HEK293 (cell line): ENCODE data around the gene STARD3.
A peak's percentile ranks its signal among the peaks of the same experiment; 100 is the strongest.

Source experiments
- FEZF1 ChIP-seq: fragments of 450-650 bp; formaldehyde crosslinking; IDR thresholded peaks from 2 replicates; pipeline ENCODE4 v1.5.1; 2016; ENCODE audit warnings: missing biosample characterization, missing genetic modification characterization
- MZF1 ChIP-seq: fragments of 450-650 bp; formaldehyde crosslinking; IDR thresholded peaks from 2 replicates; pipeline ENCODE4 v1.5.1; 2017; ENCODE audit warnings: missing biosample characterization, missing genetic modification characterization, borderline replicate concordance
- OVOL3 ChIP-seq: fragments of 450-650 bp; formaldehyde crosslinking; IDR thresholded peaks from 2 replicates; pipeline ENCODE4 v1.5.1; 2016; ENCODE audit warnings: missing biosample characterization, missing genetic modification characterization
- SP3 ChIP-seq: fragments of 450-650 bp; formaldehyde crosslinking; IDR thresholded peaks from 2 replicates; pipeline ENCODE4 v1.5.1; 2016; ENCODE audit warnings: missing biosample characterization, missing genetic modification characterization
- SP7 ChIP-seq: fragments of 450-650 bp; formaldehyde crosslinking; IDR thresholded peaks from 2 replicates; pipeline ENCODE4 v1.5.1; 2016; ENCODE audit warnings: missing biosample characterization, missing genetic modification characterization
- ZFHX2 ChIP-seq: fragments of 450-650 bp; formaldehyde crosslinking; conservative IDR thresholded peaks from 2 replicates; pipeline ENCODE4 v1.5.1; 2016; ENCODE audit warnings: missing biosample characterization, missing genetic modification characterization
- ZFP41 ChIP-seq: fragments of 450-650 bp; formaldehyde crosslinking; IDR thresholded peaks from 2 replicates; pipeline ENCODE4 v1.5.1; 2016; ENCODE audit warnings: missing biosample characterization, missing genetic modification characterization, borderline replicate concordance
- ZNF114 ChIP-seq: fragments of 450-650 bp; formaldehyde crosslinking; IDR thresholded peaks from 2 replicates; pipeline ENCODE4 v1.5.0; 2017; ENCODE audit warnings: missing biosample characterization, missing genetic modification characterization
- ZNF48 ChIP-seq: fragments of 450-650 bp; formaldehyde crosslinking; IDR thresholded peaks from 2 replicates; pipeline ENCODE4 v1.5.1; 2016; ENCODE audit warnings: missing biosample characterization, missing genetic modification characterization
- ZNF585B ChIP-seq: fragments of 450-650 bp; formaldehyde crosslinking; IDR thresholded peaks from 2 replicates; pipeline ENCODE4 v1.5.1; 2016; ENCODE audit warnings: missing biosample characterization, missing genetic modification characterization
- ZNF621 ChIP-seq: fragments of 450-650 bp; formaldehyde crosslinking; IDR thresholded peaks from 2 replicates; pipeline ENCODE4 v1.5.1; 2017; ENCODE audit warnings: missing biosample characterization, missing genetic modification characterization
- ZNF626 ChIP-seq: fragments of 450-650 bp; sonication (Bioruptor Pico); formaldehyde crosslinking; IDR thresholded peaks from 2 replicates; pipeline ENCODE4 v1.5.1; 2018; ENCODE audit warnings: missing biosample characterization, missing genetic modification characterization, inconsistent platforms
- ZNF629 ChIP-seq: fragments of 450-650 bp; formaldehyde crosslinking; IDR thresholded peaks from 2 replicates; pipeline ENCODE4 v1.5.1; 2017; ENCODE audit warnings: missing biosample characterization, missing genetic modification characterization
- ZNF660 ChIP-seq: fragments of 450-650 bp; IDR thresholded peaks from 2 replicates; pipeline ENCODE4 v1.5.1; 2018; ENCODE audit warnings: missing biosample characterization, mild to moderate bottlenecking, missing genetic modification characterization
- ZNF776 ChIP-seq: fragments of 450-650 bp; formaldehyde crosslinking; IDR thresholded peaks from 2 replicates; pipeline ENCODE4 v1.5.0; 2017; ENCODE audit warnings: missing biosample characterization, missing genetic modification characterization, borderline replicate concordance
- ZNF792 ChIP-seq: fragments of 450-650 bp; formaldehyde crosslinking; IDR thresholded peaks from 2 replicates; pipeline ENCODE4 v1.5.1; 2016; ENCODE audit warnings: missing biosample characterization, missing genetic modification characterization
- ZNF830 ChIP-seq: fragments of 450-650 bp; IDR thresholded peaks from 2 replicates; pipeline ENCODE4 v1.5.0; 2018; ENCODE audit warnings: missing biosample characterization, missing genetic modification characterization, low read depth, mild to moderate bottlenecking, moderate library complexity
- ZNF843 ChIP-seq: fragments of 450-650 bp; formaldehyde crosslinking; IDR thresholded peaks from 2 replicates; pipeline ENCODE4 v1.5.1; 2016; ENCODE audit warnings: missing biosample characterization, missing genetic modification characterization
- TF ChIP-seq, protein P1 (sequence below): fragments of 450-650 bp; formaldehyde crosslinking; IDR thresholded peaks from 2 replicates; pipeline ENCODE4 v1.5.1; 2016; ENCODE audit warnings: missing biosample characterization, missing genetic modification characterization, borderline replicate concordance
- TF ChIP-seq, protein P2 (sequence below): fragments of 450-650 bp; formaldehyde crosslinking; IDR thresholded peaks from 2 replicates; pipeline ENCODE4 v1.5.1; 2016; ENCODE audit warnings: missing biosample characterization, missing genetic modification characterization
- TF ChIP-seq, protein P3 (sequence below): fragments of 450-650 bp; formaldehyde crosslinking; IDR thresholded peaks from 2 replicates; pipeline ENCODE4 v1.5.1; 2017; ENCODE audit warnings: missing biosample characterization, missing genetic modification characterization
- TF ChIP-seq, protein P4 (sequence below): fragments of 450-650 bp; formaldehyde crosslinking; conservative IDR thresholded peaks from 2 replicates; pipeline ENCODE4 v1.5.1; 2016; ENCODE audit warnings: low read depth, missing biosample characterization, missing genetic modification characterization
- TF ChIP-seq, protein P5 (sequence below): fragments of 450-650 bp; formaldehyde crosslinking; IDR thresholded peaks from 2 replicates; pipeline ENCODE4 v1.5.1; 2016; ENCODE audit warnings: missing biosample characterization, missing genetic modification characterization, low read depth
- TF ChIP-seq, protein P6 (sequence below): fragments of 450-650 bp; formaldehyde crosslinking; IDR thresholded peaks from 2 replicates; pipeline ENCODE4 v1.5.1; 2016; ENCODE audit warnings: missing biosample characterization, missing genetic modification characterization

Gene STARD3

DNA sequence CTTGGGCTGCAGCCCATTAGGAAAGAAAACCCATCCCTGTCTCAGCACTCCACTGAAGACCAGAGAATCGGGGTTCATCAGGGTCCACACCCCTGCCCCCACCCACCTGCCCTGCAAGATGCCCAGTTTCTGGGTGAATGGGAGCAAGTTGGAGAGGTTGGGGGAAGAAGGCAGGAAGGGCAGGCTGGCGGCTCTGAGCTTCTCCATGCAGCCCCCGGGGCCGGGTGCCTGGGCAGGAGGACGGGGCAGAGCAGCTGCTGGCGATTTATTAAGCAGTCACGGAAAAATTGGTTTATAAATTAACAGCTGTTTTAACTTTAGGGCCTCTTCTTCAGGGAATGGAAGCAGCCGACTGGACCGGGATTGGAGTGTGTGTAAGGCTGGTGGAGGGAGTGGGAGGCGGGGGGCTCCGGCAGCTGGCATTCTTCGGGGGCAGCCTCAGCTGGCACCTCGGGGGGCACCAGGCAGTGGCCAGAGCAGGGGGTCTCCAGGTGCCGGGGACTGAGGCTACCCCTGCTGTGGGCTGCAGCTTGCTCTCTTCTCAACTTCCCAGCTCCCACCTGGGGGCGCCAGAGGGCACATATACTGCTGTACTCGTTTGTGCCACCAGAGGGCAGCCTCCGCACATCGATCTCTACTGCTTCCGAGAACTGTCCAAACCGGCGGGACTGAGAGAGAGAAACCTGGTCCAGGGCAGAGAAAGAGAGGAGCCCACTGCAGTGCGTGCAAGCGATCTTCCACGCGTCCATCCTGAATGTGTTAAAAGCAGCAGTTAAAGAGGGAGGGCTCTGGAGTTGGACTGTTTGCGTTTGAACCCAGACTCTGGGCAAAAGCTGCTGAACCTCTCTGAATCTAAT, 15.2 kb upstream of the STARD3 start (continued):
- peak; percentile 93 for TF ChIP-seq ZNF660 (tag by site-specific recombination)
- peak; percentile 54; the same call in 1 of the 2 replicates for TF ChIP-seq SP7
- TF ChIP-seq ZNF621 (tag by site-specific recombination): no peak
- TF ChIP-seq SP3 (tag by site-specific recombination): no peak
- no peak for TF ChIP-seq OVOL3 (tag by site-specific recombination)
- TF ChIP-seq MZF1 (tag by site-specific recombination): no peak
- no peak for TF ChIP-seq ZNF830 (tag by site-specific recombination)
- TF ChIP-seq, protein P1, sequence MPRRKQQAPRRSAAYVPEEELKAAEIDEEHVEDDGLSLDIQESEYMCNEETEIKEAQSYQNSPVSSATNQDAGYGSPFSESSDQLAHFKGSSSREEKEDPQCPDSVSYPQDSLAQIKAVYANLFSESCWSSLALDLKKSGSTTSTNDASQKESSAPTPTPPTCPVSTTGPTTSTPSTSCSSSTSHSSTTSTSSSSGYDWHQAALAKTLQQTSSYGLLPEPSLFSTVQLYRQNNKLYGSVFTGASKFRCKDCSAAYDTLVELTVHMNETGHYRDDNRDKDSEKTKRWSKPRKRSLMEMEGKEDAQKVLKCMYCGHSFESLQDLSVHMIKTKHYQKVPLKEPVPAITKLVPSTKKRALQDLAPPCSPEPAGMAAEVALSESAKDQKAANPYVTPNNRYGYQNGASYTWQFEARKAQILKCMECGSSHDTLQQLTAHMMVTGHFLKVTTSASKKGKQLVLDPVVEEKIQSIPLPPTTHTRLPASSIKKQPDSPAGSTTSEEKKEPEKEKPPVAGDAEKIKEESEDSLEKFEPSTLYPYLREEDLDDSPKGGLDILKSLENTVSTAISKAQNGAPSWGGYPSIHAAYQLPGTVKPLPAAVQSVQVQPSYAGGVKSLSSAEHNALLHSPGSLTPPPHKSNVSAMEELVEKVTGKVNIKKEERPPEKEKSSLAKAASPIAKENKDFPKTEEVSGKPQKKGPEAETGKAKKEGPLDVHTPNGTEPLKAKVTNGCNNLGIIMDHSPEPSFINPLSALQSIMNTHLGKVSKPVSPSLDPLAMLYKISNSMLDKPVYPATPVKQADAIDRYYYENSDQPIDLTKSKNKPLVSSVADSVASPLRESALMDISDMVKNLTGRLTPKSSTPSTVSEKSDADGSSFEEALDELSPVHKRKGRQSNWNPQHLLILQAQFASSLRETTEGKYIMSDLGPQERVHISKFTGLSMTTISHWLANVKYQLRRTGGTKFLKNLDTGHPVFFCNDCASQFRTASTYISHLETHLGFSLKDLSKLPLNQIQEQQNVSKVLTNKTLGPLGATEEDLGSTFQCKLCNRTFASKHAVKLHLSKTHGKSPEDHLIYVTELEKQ: no peak
- no peak for TF ChIP-seq ZNF843 (tag by site-specific recombination)
- TF ChIP-seq, protein P2, sequence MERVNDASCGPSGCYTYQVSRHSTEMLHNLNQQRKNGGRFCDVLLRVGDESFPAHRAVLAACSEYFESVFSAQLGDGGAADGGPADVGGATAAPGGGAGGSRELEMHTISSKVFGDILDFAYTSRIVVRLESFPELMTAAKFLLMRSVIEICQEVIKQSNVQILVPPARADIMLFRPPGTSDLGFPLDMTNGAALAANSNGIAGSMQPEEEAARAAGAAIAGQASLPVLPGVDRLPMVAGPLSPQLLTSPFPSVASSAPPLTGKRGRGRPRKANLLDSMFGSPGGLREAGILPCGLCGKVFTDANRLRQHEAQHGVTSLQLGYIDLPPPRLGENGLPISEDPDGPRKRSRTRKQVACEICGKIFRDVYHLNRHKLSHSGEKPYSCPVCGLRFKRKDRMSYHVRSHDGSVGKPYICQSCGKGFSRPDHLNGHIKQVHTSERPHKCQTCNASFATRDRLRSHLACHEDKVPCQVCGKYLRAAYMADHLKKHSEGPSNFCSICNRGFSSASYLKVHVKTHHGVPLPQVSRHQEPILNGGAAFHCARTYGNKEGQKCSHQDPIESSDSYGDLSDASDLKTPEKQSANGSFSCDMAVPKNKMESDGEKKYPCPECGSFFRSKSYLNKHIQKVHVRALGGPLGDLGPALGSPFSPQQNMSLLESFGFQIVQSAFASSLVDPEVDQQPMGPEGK: no peak
- TF ChIP-seq ZFHX2 (tag by site-specific recombination): no peak
- TF ChIP-seq ZNF626 (tag by site-specific recombination): no peak
- TF ChIP-seq, protein P3, sequence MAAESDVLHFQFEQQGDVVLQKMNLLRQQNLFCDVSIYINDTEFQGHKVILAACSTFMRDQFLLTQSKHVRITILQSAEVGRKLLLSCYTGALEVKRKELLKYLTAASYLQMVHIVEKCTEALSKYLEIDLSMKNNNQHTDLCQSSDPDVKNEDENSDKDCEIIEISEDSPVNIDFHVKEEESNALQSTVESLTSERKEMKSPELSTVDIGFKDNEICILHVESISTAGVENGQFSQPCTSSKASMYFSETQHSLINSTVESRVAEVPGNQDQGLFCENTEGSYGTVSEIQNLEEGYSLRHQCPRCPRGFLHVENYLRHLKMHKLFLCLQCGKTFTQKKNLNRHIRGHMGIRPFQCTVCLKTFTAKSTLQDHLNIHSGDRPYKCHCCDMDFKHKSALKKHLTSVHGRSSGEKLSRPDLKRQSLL (tag by site-specific recombination): no peak
- TF ChIP-seq, protein P4, sequence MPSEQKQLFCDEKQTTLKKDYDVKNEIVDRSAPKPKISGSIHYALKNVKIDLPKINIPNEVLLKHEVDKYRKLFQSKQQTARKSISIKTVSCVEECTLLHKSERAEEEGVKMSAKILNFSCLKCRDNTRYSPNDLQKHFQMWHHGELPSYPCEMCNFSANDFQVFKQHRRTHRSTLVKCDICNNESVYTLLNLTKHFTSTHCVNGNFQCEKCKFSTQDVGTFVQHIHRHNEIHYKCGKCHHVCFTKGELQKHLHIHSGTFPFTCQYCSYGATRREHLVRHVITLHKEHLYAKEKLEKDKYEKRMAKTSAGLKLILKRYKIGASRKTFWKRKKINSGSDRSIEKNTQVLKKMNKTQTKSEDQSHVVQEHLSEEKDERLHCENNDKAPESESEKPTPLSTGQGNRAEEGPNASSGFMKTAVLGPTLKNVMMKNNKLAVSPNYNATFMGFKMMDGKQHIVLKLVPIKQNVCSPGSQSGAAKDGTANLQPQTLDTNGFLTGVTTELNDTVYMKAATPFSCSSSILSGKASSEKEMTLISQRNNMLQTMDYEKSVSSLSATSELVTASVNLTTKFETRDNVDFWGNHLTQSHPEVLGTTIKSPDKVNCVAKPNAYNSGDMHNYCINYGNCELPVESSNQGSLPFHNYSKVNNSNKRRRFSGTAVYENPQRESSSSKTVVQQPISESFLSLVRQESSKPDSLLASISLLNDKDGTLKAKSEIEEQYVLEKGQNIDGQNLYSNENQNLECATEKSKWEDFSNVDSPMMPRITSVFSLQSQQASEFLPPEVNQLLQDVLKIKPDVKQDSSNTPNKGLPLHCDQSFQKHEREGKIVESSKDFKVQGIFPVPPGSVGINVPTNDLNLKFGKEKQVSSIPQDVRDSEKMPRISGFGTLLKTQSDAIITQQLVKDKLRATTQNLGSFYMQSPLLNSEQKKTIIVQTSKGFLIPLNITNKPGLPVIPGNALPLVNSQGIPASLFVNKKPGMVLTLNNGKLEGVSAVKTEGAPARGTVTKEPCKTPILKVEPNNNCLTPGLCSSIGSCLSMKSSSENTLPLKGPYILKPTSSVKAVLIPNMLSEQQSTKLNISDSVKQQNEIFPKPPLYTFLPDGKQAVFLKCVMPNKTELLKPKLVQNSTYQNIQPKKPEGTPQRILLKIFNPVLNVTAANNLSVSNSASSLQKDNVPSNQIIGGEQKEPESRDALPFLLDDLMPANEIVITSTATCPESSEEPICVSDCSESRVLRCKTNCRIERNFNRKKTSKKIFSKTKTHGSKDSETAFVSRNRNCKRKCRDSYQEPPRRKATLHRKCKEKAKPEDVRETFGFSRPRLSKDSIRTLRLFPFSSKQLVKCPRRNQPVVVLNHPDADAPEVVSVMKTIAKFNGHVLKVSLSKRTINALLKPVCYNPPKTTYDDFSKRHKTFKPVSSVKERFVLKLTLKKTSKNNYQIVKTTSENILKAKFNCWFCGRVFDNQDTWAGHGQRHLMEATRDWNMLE (tag by site-specific recombination): no peak
- no peak for TF ChIP-seq ZFP41 (tag by site-specific recombination)
- no peak for TF ChIP-seq ZNF776 (tag by site-specific recombination)
- TF ChIP-seq ZNF585B (tag by site-specific recombination): no peak
- TF ChIP-seq ZNF114 (tag by site-specific recombination): no peak
- TF ChIP-seq, protein P5, sequence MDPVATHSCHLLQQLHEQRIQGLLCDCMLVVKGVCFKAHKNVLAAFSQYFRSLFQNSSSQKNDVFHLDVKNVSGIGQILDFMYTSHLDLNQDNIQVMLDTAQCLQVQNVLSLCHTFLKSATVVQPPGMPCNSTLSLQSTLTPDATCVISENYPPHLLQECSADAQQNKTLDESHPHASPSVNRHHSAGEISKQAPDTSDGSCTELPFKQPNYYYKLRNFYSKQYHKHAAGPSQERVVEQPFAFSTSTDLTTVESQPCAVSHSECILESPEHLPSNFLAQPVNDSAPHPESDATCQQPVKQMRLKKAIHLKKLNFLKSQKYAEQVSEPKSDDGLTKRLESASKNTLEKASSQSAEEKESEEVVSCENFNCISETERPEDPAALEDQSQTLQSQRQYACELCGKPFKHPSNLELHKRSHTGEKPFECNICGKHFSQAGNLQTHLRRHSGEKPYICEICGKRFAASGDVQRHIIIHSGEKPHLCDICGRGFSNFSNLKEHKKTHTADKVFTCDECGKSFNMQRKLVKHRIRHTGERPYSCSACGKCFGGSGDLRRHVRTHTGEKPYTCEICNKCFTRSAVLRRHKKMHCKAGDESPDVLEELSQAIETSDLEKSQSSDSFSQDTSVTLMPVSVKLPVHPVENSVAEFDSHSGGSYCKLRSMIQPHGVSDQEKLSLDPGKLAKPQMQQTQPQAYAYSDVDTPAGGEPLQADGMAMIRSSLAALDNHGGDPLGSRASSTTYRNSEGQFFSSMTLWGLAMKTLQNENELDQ (tag by site-specific recombination): no peak
- TF ChIP-seq, protein P6, sequence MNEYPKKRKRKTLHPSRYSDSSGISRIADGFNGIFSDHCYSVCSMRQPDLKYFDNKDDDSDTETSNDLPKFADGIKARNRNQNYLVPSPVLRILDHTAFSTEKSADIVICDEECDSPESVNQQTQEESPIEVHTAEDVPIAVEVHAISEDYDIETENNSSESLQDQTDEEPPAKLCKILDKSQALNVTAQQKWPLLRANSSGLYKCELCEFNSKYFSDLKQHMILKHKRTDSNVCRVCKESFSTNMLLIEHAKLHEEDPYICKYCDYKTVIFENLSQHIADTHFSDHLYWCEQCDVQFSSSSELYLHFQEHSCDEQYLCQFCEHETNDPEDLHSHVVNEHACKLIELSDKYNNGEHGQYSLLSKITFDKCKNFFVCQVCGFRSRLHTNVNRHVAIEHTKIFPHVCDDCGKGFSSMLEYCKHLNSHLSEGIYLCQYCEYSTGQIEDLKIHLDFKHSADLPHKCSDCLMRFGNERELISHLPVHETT (tag by site-specific recombination): peak; percentile 77
- TF ChIP-seq ZNF629: peak; percentile 35
- no peak for TF ChIP-seq FEZF1
- no peak for TF ChIP-seq ZNF48 (tag by site-specific recombination)
- TF ChIP-seq ZNF792 (tag by site-specific recombination): no peak
